ENCODE data around the gene PLEKHG2.

Gene PLEKHG2

DNA sequence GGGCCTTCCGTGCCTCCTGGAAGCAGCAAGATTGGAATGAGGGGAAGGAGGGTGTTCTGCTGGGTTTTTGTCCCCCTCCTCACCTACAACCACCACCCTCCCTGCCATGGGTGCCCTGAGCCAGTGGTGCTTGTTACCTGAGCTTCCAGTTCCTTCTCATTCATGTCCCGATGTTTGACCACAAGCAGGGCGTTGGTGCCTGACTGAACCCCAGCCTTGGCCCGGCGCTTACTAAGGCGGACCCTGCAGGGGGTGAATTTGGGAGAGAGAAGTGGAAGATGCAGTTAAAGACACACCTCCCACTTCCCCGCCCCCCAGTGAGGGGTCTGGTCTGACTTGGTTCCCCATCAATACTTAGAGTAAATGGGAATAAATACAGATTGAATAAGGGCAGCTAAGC, 25.9 kb upstream of the PLEKHG2 start:
- no peak for DNase-seq

- no peak for DNase-seq
Measured at GRCh38 chr19:39388657-39389056, 23.8 kb upstream of the PLEKHG2 start.

DNA sequence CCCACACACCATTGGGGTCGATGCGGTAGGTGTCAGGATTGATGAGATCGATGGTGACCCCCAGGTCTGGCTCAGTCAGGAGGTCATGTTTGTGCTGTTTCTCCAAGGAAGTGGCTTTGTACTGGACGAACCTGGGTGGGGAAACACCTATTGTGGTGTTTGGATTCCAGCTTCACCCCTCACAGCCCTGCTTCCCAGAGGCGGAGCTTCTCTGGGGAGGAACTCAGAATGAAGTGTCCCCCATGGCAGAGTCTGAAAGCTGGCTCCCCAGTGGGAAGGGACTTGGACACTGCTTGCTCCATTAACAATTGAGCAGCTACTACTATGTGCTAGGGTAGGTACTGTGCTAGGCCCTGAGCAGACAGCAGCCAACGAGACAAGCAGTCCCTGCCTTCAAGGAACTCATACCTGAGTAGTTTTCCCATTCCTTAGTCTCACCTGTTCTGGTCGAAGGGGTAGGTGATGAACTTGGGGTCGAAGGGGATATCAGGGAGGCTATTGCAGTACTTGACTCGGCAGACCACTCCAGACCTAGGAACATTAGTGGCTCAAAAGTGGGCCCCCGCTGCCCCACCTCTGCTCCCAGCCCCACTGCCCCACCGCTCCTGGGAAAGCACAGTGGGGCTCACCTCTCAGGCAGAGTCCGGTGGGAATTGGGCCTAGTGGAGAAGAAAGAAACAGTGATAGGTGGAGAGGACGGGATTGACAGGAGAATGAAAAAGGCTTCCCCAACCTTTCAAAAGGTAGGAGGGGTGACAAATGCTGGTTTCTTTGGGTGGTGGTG, 22.6 kb upstream of the PLEKHG2 start:
- no peak for DNase-seq

- no peak for DNase-seq
Measured at GRCh38 chr19:39390451-39390750, 22.1 kb upstream of the PLEKHG2 start.

GRCh38 chr19:39390751-39391437, 21.6 kb upstream of the PLEKHG2 start, which contains the start of the genes MED29 and PAF1:
Gene MED29 (plus strand): TSS chr19:39391378. CDS start chr19:39391423, 45 bp downstream.
Gene PAF1 (minus strand): TSS chr19:39391106. CDS start chr19:39390864, 242 bp downstream.
- DNase-seq: peak; percentile 100

DNA sequence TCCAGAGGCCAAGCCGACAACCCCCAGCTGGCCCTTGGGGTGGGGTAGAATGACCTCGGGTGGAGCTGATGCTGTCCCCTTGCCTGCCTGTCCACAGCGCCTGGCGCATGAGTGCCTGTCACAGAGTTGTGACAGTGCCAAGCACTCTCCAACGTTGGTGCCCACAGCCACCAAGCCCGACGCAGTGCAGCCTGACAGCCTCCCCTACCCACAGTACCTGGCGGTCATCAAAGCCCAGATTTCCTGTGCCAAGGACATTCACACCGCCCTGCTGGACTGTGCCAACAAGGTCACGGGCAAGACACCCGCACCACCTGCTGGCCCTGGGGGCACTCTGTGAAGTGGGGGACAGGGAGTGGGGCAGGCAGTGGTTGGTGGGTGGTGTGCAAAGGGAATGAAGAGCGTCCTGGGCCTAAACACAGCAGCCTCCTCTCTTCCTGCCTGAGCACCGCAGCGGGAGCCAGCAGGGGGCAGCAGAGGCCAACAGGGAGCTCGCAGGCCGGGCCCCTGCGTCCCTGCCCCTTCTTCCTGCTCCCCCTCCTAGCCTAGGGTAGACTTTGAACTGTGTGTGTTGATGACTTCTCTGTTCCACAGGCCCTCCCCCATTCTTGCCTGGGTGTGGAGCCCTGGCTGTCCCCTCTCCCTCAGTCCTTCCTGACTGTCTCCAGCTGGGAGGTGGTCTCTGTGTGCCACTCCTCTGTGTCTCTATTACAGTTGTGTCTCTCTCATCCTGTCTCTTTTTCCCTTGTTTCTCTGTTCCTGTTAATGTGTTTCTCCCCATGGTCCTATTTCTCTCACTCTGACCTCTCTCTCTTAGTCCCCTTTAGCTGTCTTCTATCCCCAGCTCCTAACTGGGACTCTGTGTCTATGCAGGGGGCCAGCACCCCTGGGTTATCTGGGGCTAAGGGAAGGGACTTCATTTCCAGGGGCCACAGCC, 14.8 kb upstream of the PLEKHG2 start:
- peak; percentile 94 for DNase-seq

- DNase-seq: peak; percentile 91
Measured at GRCh38 chr19:39398297-39398864, 14.1 kb upstream of the PLEKHG2 start.

- DNase-seq: peak; percentile 42
Measured at GRCh38 chr19:39399668-39400050, 12.8 kb upstream of the PLEKHG2 start.

DNA sequence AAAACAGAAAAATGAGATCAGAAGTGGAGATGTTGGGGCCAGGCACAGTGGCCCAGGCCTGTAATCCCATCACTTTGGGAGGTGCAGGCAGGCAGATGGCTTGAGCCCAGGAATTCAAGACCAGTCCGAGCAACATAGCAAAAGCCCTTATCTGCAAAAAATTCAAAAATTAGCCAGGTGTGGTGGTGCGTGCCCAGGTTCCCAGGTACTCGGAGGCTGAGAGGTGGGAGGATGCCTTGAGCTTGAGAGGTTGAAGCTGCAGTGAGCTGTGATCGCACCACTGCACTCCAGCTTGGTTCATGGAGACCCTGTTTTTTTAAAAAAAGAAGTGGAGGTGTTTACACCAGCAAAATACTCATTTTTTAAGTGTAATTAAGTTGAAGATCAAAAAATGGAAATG, 12.4 kb upstream of the PLEKHG2 start:
- no peak for DNase-seq

DNA sequence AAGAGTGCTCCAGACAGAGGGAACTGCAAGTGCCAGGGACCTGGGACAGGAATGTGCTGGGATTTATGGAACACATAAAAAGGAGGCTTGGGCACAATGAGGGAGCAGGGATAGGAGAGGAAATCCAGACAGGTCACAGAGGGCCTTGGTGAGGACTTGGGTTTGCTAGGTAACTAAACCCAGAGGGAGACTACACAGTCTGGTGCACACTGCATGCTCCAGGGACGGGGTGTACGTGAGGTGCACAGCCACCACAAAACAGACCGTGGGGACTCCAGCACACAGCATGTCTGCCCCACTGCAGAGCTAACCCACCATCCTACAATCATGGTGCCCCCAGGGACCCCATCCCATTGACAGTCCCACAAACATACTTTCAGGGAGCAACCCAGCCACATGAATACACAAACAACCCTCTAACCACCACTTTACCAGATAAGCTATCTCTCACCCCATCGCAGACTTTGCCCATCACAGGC, 11.4 kb upstream of the PLEKHG2 start:
- no peak for DNase-seq

DNA sequence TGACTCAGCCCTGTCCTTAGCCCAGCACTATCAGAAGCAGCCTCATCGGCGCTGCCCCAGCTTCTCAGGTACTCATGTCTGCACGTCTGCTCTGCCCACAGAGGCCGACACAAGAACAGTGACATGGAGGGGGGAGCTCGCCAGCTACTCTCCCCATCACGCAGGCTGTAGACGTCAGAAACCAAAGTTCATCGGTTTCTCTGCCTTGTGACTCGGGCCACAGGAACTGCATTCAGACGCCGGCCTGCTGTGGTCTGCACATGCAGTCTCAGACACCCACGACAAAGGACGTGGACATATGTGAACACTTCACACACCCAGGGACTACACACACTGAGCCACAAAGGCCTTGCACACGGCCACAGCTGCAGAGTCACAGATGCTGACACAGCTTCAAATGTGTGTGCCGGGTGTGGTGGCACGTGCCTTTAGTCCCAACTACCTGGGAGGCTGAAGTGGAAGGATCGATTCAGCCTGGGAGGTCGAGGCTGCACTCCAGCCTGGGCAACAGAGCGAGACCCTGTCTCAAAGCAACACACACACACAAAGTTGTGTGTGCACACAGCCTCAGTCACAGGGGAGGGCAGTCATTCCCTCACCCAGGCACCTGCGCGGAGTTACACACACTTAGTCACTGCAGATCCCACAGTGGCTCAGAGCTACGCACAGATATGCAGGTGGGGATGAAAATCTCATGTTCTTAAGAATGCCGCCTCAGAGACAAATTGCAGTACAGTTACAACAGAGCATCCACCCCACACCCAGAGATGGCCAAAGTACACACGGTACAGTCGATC, 10.7 kb upstream of the PLEKHG2 start:
- peak; percentile 89 for DNase-seq

- DNase-seq: peak; percentile 90
Measured at GRCh38 chr19:39402346-39403300, 9.8 kb upstream of the PLEKHG2 start.

GRCh38 chr19:39403331-39404312, 8.8 kb upstream of the PLEKHG2 start:
- peak; percentile 91 for DNase-seq

DNA sequence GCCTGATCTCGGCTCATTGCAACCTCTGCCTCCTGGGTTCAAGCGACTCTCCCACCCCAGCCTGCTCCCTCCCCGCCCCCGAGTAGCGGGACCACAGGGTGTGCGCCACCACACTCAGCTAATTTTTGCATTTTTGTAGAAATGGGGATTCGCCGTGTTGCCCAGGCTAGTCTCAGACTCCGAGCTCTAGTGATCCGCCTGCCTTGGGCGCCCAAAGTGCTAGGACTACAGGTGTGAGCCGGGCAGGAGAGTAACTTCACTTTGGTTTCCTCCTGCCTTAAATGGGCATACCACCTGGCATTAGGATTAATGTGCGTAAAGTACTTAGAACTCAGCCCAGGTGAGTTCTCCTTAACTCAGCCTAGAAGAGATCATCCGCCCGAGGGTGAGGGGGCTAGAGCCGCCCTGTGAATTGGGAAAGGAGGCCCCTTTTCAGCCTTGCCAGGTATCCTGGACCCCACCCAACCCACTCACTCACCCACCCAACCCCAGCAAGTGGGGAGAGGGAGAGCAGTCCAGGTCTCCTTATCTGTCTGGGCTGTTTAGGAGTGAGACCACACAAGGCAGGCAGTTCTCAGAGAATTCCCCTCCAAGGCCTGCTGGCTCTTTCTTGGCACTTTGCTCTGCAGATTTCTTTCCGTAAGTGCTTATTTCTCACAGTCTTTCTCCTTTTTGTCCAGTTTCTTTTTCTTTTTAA, 7.1 kb upstream of the PLEKHG2 start:
- DNase-seq: peak; percentile 41

GRCh38 chr19:39405958-39406655, 6.4 kb upstream of the PLEKHG2 start:
- peak; percentile 87 for DNase-seq

- peak; percentile 90 for DNase-seq
Measured at GRCh38 chr19:39406656-39407409, 5.6 kb upstream of the PLEKHG2 start, which contains the start of gene ZFP36. Gene ZFP36 (plus strand): TSS chr19:39406847. CDS start chr19:39406905, 58 bp downstream.

DNA sequence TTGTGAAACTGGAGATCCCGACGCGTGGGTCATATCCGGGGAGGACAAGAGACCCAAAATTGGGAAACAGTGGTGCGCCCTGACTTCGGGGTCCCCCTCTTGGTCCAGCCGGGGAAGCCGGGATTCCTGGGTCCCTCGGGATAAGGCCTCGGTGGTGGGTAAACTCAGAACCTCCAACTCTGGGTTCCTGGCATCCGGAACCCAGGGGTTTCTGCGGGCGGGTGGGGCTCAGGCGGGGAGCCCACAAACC, 5.1 kb upstream of the PLEKHG2 start:
- no peak for DNase-seq

All from hematopoietic multipotent progenitor cell treated with erythropoietin and hydrocortisone succinate and interleukin-3 and kit ligand, for 6 days (in vitro differentiated cells).